ENCODE results near the gene CREBL2. TPM values are rescaled to one million over a fixed set of nuclear protein-coding genes. Genes with fewer than 3 reads are reported as not detected.

CREBL2 gene
- total RNA-seq, 1 donor from 2014 or later = 11.3 TPM

DNA sequence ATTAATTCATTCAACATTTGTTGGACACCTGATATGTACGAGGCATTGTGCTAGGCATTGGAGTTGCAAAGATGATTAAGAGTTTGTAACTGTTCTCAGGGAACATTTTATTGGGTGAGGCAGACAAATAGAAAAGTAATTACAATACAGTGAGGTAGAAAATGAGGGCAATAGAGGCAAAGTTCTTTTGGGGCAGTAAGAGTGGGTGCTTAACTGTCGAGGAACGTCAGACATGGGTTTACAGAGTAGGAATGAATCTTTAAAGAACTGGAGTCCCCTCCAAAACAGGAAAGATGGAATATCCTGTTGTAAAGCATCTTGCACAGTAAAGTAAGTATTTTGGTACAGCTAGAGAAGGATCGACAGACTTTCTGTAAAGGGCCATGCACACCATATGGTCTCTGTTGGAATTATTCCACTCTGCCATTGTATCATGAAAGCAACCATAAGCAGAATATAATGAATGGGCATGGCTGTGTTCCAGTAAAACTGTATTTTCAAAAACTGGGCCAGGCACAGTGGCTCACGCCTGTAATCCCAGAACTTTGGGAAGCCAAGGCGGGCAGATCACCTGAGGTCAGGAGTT is 9.1 kb downstream of the CREBL2 start:
- H3K36me3 Mint-ChIP-seq (ENCODE audit: low read depth) = peaks cover 6% of the 10 kb centered on the region
- TF ChIP-seq, protein P1, sequence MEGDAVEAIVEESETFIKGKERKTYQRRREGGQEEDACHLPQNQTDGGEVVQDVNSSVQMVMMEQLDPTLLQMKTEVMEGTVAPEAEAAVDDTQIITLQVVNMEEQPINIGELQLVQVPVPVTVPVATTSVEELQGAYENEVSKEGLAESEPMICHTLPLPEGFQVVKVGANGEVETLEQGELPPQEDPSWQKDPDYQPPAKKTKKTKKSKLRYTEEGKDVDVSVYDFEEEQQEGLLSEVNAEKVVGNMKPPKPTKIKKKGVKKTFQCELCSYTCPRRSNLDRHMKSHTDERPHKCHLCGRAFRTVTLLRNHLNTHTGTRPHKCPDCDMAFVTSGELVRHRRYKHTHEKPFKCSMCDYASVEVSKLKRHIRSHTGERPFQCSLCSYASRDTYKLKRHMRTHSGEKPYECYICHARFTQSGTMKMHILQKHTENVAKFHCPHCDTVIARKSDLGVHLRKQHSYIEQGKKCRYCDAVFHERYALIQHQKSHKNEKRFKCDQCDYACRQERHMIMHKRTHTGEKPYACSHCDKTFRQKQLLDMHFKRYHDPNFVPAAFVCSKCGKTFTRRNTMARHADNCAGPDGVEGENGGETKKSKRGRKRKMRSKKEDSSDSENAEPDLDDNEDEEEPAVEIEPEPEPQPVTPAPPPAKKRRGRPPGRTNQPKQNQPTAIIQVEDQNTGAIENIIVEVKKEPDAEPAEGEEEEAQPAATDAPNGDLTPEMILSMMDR (IDR thresholded peaks at IDR 0.05) = no peak
- no peak for DNase-seq (ENCODE audit: low spot score)
- peaks cover 7% of the 10 kb centered on the region for H3K9me3 Mint-ChIP-seq (ENCODE audit: low read depth)
- H3K4me1 Mint-ChIP-seq (ENCODE audit: low read depth) = no peaks in the 10 kb centered on the region
- no peak overlapping the region for H3K4me3 Mint-ChIP-seq (ENCODE audit: unreplicated experiment)
- H3K27me3 Mint-ChIP-seq (ENCODE audit: low read depth) = no peaks in the 10 kb centered on the region
- no peak overlapping the region for H3K27ac Mint-ChIP-seq (ENCODE audit: unreplicated experiment)

DNA sequence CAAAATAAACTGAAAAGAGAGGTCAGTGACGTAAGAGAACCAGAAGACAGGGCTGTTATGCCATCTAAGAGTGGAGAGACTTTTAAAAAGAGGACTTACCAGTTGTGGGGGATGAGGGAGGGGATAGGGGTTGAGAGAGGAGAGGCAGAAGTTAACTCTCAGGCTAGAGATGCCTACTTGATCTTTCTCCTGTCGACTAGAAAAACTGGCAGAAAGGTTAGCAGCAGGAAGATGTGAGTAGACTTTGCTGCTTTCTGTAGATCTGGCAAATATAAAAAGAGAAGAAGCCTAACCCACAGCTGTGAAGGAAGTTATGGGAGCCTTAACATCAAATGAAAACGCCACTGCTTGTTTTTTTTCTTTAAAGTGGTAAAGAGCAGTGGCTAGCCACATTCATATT is 10.7 kb downstream of the CREBL2 start:
- H3K4me1 Mint-ChIP-seq (ENCODE audit: low read depth) = no peaks in the 10 kb centered on the region
- no peak for DNase-seq (ENCODE audit: low spot score)
- H3K27me3 Mint-ChIP-seq (ENCODE audit: low read depth) = no peaks in the 10 kb centered on the region
- peaks cover 7% of the 10 kb centered on the region for H3K9me3 Mint-ChIP-seq (ENCODE audit: low read depth)
- H3K36me3 Mint-ChIP-seq (ENCODE audit: low read depth) = peaks cover 8% of the 10 kb centered on the region
- H3K4me3 Mint-ChIP-seq (ENCODE audit: unreplicated experiment) = no peak overlapping the region
- no peak overlapping the region for H3K27ac Mint-ChIP-seq (ENCODE audit: unreplicated experiment)
- TF ChIP-seq, protein P1 (IDR thresholded peaks at IDR 0.05) = no peak

DNA sequence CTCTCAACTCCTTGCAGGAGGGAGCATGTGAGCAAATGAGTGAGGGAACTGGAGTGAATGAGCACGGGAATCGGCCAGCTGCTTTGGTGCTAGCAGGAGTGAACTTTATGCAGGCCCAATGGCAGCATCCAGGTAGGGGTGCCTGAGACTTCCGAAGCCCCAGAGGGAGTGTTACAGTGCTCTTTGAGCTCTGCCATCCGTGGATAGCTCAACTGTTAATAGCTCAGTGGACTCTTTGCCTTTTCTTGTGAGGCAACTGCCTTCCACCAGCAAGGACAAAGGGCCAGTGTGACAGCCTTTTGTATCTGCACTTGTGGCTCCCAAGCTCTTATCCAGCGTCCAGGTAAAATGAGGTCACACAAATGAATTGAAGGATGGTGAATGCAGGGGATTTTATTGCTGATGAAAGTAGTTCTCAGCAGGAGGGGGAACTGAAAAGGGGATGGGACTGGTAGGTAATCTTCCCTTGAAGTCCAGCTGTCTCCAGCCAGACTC is 12.9 kb downstream of the CREBL2 start:
- no peak overlapping the region for H3K4me3 Mint-ChIP-seq (ENCODE audit: unreplicated experiment)
- no peaks in the 10 kb centered on the region for H3K4me1 Mint-ChIP-seq (ENCODE audit: low read depth)
- TF ChIP-seq, protein P1 (IDR thresholded peaks at IDR 0.05) = no peak
- no peaks in the 10 kb centered on the region for H3K27me3 Mint-ChIP-seq (ENCODE audit: low read depth)
- no peak overlapping the region for H3K27ac Mint-ChIP-seq (ENCODE audit: unreplicated experiment)
- peaks cover 8% of the 10 kb centered on the region for H3K36me3 Mint-ChIP-seq (ENCODE audit: low read depth)
- DNase-seq (ENCODE audit: low spot score) = no peak
- H3K9me3 Mint-ChIP-seq (ENCODE audit: low read depth) = peaks cover 7% of the 10 kb centered on the region

DNA sequence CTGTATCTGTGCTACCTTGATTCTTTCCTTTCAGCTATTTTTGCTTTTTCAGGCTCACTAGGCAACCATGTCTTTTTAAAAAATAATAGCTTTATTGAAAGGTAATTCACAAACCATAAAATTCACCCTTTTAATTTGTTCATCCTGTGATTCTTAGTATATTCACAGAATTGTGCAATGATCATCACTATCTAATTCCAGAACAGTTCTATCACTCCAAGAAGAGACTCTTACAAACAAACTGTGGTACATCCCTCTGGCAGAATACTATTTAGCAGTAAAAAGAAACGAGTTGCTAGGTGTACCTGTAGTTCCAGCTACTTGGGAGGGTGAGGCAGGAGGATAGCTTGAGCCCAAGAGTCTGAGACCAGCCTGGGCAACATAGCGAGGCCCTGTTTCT is 14.8 kb downstream of the CREBL2 start:
- H3K36me3 Mint-ChIP-seq (ENCODE audit: low read depth) = peaks cover 8% of the 10 kb centered on the region
- peaks cover 7% of the 10 kb centered on the region for H3K9me3 Mint-ChIP-seq (ENCODE audit: low read depth)
- H3K4me1 Mint-ChIP-seq (ENCODE audit: low read depth) = peaks cover 3% of the 10 kb centered on the region
- no peaks in the 10 kb centered on the region for H3K27me3 Mint-ChIP-seq (ENCODE audit: low read depth)
- H3K27ac Mint-ChIP-seq (ENCODE audit: unreplicated experiment) = no peak overlapping the region
- DNase-seq (ENCODE audit: low spot score) = no peak
- TF ChIP-seq, protein P1 (IDR thresholded peaks at IDR 0.05) = no peak
- H3K4me3 Mint-ChIP-seq (ENCODE audit: unreplicated experiment) = no peak overlapping the region

DNA sequence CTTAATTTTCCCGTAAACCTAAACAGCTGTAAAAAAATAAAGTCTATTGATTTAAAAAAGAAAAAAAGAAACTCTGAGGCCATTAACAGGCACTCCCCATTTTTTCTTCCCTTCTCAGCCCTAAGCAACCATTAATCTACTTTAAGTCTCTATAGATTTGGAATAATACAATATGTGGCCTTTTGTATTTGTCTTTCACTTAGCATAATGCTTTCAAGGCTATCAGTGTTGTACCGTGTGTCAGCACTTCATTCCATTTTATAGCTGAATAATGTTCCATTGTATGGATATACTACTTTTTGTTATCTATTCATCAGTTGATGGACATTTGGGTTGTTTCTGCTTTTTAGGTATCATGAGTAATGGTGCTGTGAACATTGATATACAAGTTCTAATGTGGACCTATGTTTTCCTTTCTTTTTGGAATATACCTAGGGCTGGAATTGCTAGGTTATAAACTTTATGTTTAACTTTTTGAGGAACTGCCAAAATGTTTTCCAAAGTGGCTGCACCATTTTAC is 15.7 kb downstream of the CREBL2 start:
- H3K9me3 Mint-ChIP-seq (ENCODE audit: low read depth) = peaks cover 7% of the 10 kb centered on the region
- peaks cover 8% of the 10 kb centered on the region for H3K36me3 Mint-ChIP-seq (ENCODE audit: low read depth)
- TF ChIP-seq, protein P1 (IDR thresholded peaks at IDR 0.05) = no peak

More for the DNA sequence above, 15.7 kb downstream of the CREBL2 start:
- Mint-ChIP-seq H3K4me1 (ENCODE audit: low read depth) (peaks cover 3% of the 10 kb centered on the region), H3K27ac (ENCODE audit: unreplicated experiment) (no peak overlapping the region), H3K4me3 (ENCODE audit: unreplicated experiment) (no peak overlapping the region), H3K27me3 (ENCODE audit: low read depth) (no peaks in the 10 kb centered on the region)
- no peak for DNase-seq (ENCODE audit: low spot score)
